B cell (primary cell): Measurements from ENCODE around the gene EIF5. TPM values are rescaled to one million over a fixed set of nuclear protein-coding genes. Genes with fewer than 3 reads are reported as not detected.

Source experiments
- ATAC-seq: fragments of 200-7000 bp; cut with Tn5 transposase; one replicate; pipeline ENCODE4 v1.10.0; 2021; ENCODE audit warnings: low read depth, mild to moderate bottlenecking, moderate number of reproducible peaks, moderate library complexity
- CTCF ChIA-PET: fragments of 350-600 bp; sonication (Branson Sonifier 250); formaldehyde crosslinking; loops from one replicate; lab custom pipeline; 2021; ENCODE audit warnings: antibody characterized with exemption, inconsistent platforms; lab: Charles Lee
- POLR2A ChIA-PET: fragments of 350-600 bp; sonication (Branson Sonifier 250); formaldehyde crosslinking; loops from one replicate; lab custom pipeline; 2021; ENCODE audit warnings: antibody characterized with exemption; lab: Charles Lee
- DNase-seq: peaks from one replicate; pipeline ENCODE4 v3.0.0; 2013
- H2AFZ ChIP-seq: 2 replicates; pipeline ENCODE4 v1.6.1; 2012; ENCODE audit warnings: mild to moderate bottlenecking, low read depth, low read length; ENCODE audit not compliant: insufficient read depth, poor library complexity, severe bottlenecking
- H3K27ac ChIP-seq, 2 donors: 1 replicate in 1 of 2; 2 replicates in 1 of 2; pipeline ENCODE4 v1.5.1; 2012 to 2013; ENCODE audit warnings: low read length in 2 of 2, mild to moderate bottlenecking in 2 of 2, moderate library complexity in 1 of 2
- H3K27me3 ChIP-seq, 4 experiments: fragments of 200-600 bp in 1 of 4; sonication (generic) in 1 of 4; replicated peaks in 1 of 4; 1 replicate in 2 of 4; 2 replicates in 2 of 4; pipeline versions ENCODE4 v1.6.1 to v1.7.0; 2013 to 2016; ENCODE audit warnings: low read length in 3 of 4, mild to moderate bottlenecking in 2 of 4, mixed read lengths in 1 of 4, moderate library complexity in 1 of 4; ENCODE audit not compliant: insufficient read depth in 4 of 4, control insufficient read depth in 3 of 4; ENCODE audit errors: control extremely low read depth in 1 of 4
- H3K36me3 ChIP-seq, 2 experiments: replicated peaks in 1 of 2; 1 replicate in 1 of 2; 2 replicates in 1 of 2; pipeline versions ENCODE4 v1.6.1 to v1.7.1; 2013; ENCODE audit warnings: low read length in 1 of 2; ENCODE audit not compliant: insufficient read depth in 2 of 2, control insufficient read depth in 1 of 2; ENCODE audit errors: control extremely low read depth in 1 of 2, extremely low read depth in 1 of 2
- H3K4me1 ChIP-seq, 2 donors: fragments of 200-600 bp in 1 of 2; sonication (generic) in 1 of 2; 1 replicate in 1 of 2; 2 replicates in 1 of 2; pipeline versions ENCODE4 v1.5.1 to v1.6.1; 2013 to 2017; ENCODE audit warnings: low read length in 2 of 2; ENCODE audit not compliant: control insufficient read depth in 2 of 2, insufficient read depth in 2 of 2
- H3K4me2 ChIP-seq: replicated peaks from 2 replicates; pipeline ENCODE3; 2012; ENCODE audit warnings: mild to moderate bottlenecking, low read depth, low read length; ENCODE audit not compliant: poor library complexity, severe bottlenecking
- H3K4me3 ChIP-seq, 5 experiments: fragments of 200-600 bp in 1 of 5; sonication (generic) in 1 of 5; 1 replicate in 3 of 5; 2 replicates in 2 of 5; pipeline versions ENCODE4 v1.5.1 to v1.7.0; 2011 to 2016; ENCODE audit warnings: low read length in 4 of 5, mild to moderate bottlenecking in 4 of 5, low read depth in 2 of 5, control low read depth in 1 of 5, moderate library complexity in 1 of 5; ENCODE audit not compliant: insufficient read depth in 1 of 5; ENCODE audit errors: control extremely low read depth in 1 of 5, extremely low read depth in 1 of 5
- H3K79me2 ChIP-seq: fragments of 200-600 bp; sonication (generic); one replicate; pipeline ENCODE4 v1.6.0; 2016; ENCODE audit warnings: low read length; ENCODE audit not compliant: control insufficient read depth, insufficient read depth
- H3K9ac ChIP-seq: fragments of 200-600 bp; sonication (generic); 2 replicates; pipeline ENCODE4 v1.6.1; 2017; ENCODE audit warnings: mild to moderate bottlenecking, low read length, moderate library complexity
- H3K9me3 ChIP-seq, 3 donors: one replicate each; pipeline versions ENCODE4 v1.6.1 to v1.7.1; 2013; ENCODE audit warnings: low read length in 2 of 3; ENCODE audit not compliant: control insufficient read depth in 2 of 3, insufficient read depth in 1 of 3; ENCODE audit errors: control extremely low read depth in 1 of 3
- H4K20me1 ChIP-seq: 2 replicates; pipeline ENCODE4 v1.6.0; 2012; ENCODE audit warnings: mild to moderate bottlenecking, low read length; ENCODE audit not compliant: insufficient read depth, control insufficient read depth, poor library complexity, severe bottlenecking
- H3K27ac Mint-ChIP-seq: one replicate; pipeline ENCODE4 v1.8.0; 2021; ENCODE audit warnings: mixed read lengths
- H3K27me3 Mint-ChIP-seq: one replicate; pipeline ENCODE4 v1.8.0; 2021; ENCODE audit warnings: mixed read lengths
- H3K4me1 Mint-ChIP-seq: one replicate; pipeline ENCODE4 v1.8.0; 2021; ENCODE audit warnings: mixed read lengths
- H3K4me3 Mint-ChIP-seq: one replicate; pipeline ENCODE4 v1.8.0; 2021; ENCODE audit warnings: mixed read lengths
- H3K9me3 Mint-ChIP-seq: one replicate; pipeline ENCODE4 v1.8.0; 2022; ENCODE audit warnings: mixed read lengths; ENCODE audit not compliant: insufficient read depth
- CTCF ChIP-seq: fragments of 200-600 bp; IDR thresholded peaks from one replicate; pipeline ENCODE4 v1.8.0; 2022; ENCODE audit warnings: antibody characterized with exemption, mild to moderate bottlenecking
- EZH2 ChIP-seq: IDR thresholded peaks from 2 replicates; pipeline ENCODE4 v1.6.1; 2012; ENCODE audit warnings: borderline replicate concordance, low read depth, mild to moderate bottlenecking, moderate library complexity, low read length; ENCODE audit not compliant: insufficient read depth, poor library complexity, severe bottlenecking
- WGBS: methylation state at CpG from one replicate; pipeline ENCODE4 v1.1.5; 2013; ENCODE audit warnings: missing lambda C conversion rate; ENCODE audit not compliant: insufficient coverage; 5-methylcytosine and 5-hydroxymethylcytosine counted together
- intact Hi-C: fragments of 100-400 bp; cut with micrococcal nuclease; formaldehyde crosslinking; loops from one replicate; pipeline ENCODE4 v1.10.0; 2022
- polyA plus RNA-seq: library from polyadenylated mRNA; depleted of rRNA; stranded (reverse); fragments of >200 nt; gene quantifications from 2 replicates; pipeline ENCODE4 v1.2.3, GENCODE V29; 2012
- total RNA-seq, 2 donors: library from RNA; stranded (reverse); fragments of 120-200 nt in 1 of 2; gene quantifications; 1 replicate in 1 of 2; 2 replicates in 1 of 2; pipeline versions ENCODE4 v1.2.3 to v1.2.4, GENCODE V29; 2013 to 2022

Gene EIF5
- total and polyA plus RNA-seq, 2 donors (not counting 1 experiment from before 2014, with no cell fraction given), result 206 to 314 TPM

- no peaks in the 10 kb centered on the region for H3K4me1 ChIP-seq
- no peak for DNase-seq
- 90% methylated on average over 2 of the region's 5 CpGs for WGBS
- Mint-ChIP-seq H3K4me3 (no peak overlapping the region), H3K4me1 (peaks cover 7% of the 10 kb centered on the region), H3K27me3 (no peaks in the 10 kb centered on the region), H3K9me3 (no peaks in the 10 kb centered on the region), H3K27ac (no peak overlapping the region)
- H3K27me3 ChIP-seq, result no peaks in the 10 kb centered on the region
- H3K4me3 ChIP-seq, result no peak overlapping the region
- no peak overlapping the region for H3K9ac ChIP-seq
- no peak for ATAC-seq
- H3K27ac ChIP-seq, result no peak overlapping the region
- TF ChIP-seq EZH2, result no peak
- no peak for TF ChIP-seq CTCF
- H2AFZ ChIP-seq, result no peak overlapping the region
- ChIA-PET POLR2A (no interaction called here), CTCF (interaction anchor here (1.3 kb wide), 1 partner anchor 46 kb away, joined by 3 read pairs; no protein-coding TSS in a partner anchor)
- H3K79me2 ChIP-seq, result peaks cover 2% of the 10 kb centered on the region
- H3K9me3 ChIP-seq, result no peaks in the 10 kb centered on the region
- no peak overlapping the region for H3K4me2 ChIP-seq
- H4K20me1 ChIP-seq, result peaks cover 24% of the 10 kb centered on the region
- intact Hi-C loops, result no loop called here
- peaks cover 4 to 58% of the 10 kb centered on the region in 2 experiments for H3K36me3 ChIP-seq
Observed at GRCh38 chr14:103343905-103344797, 10.1 kb downstream of the EIF5 start.

GRCh38 chr14:103346286-103346685 is 12.2 kb downstream of the EIF5 start:
- Mint-ChIP-seq H3K4me1 (peaks cover 2% of the 10 kb centered on the region), H3K27ac (no peak overlapping the region), H3K9me3 (no peaks in the 10 kb centered on the region), H3K4me3 (no peak overlapping the region), H3K27me3 (peaks cover 3% of the 10 kb centered on the region)
- ChIA-PET CTCF (interaction anchor here (0.9 kb wide), 1 partner anchor 11 kb away, joined by 4 read pairs; no protein-coding TSS in a partner anchor), POLR2A (interaction anchor here (0.7 kb wide), 1 partner anchor 37 kb away, joined by 6 read pairs; no protein-coding TSS in a partner anchor)
- DNase-seq, result no peak
- TF ChIP-seq CTCF, result no peak
- TF ChIP-seq EZH2, result no peak
- H3K4me2 ChIP-seq, result no peak overlapping the region
- no peaks in the 10 kb centered on the region for H3K9me3 ChIP-seq
- no peak overlapping the region for H2AFZ ChIP-seq
- peaks cover 3 to 37% of the 10 kb centered on the region in 2 experiments for H3K36me3 ChIP-seq
- no peak for ATAC-seq
- no peak overlapping the region for H3K4me3 ChIP-seq
- H3K27ac ChIP-seq, result no peak overlapping the region
- H4K20me1 ChIP-seq, result peaks cover 10% of the 10 kb centered on the region
- no CpG with 5 or more reads among the region's 3 CpGs for WGBS
- intact Hi-C loops, result no loop called here
- no peaks in the 10 kb centered on the region for H3K79me2 ChIP-seq
- no peak overlapping the region for H3K9ac ChIP-seq
- H3K4me1 ChIP-seq, result no peaks in the 10 kb centered on the region
- no peaks in the 10 kb centered on the region for H3K27me3 ChIP-seq
